Endodermal cell (in vitro differentiated cells): Measurements from ENCODE around the gene ACACA. TPM values are rescaled to one million over a fixed set of nuclear protein-coding genes. Genes with fewer than 3 reads are reported as not detected.

Experiments used
- DNase-seq: peaks from one replicate; pipeline ENCODE4 v3.0.0-alpha.2; 2017
- H3K27ac ChIP-seq: 2 replicates; pipeline ENCODE4 v1.5.1; 2013; ENCODE audit warnings: mild to moderate bottlenecking, low read depth, low read length, moderate library complexity
- H3K27me3 ChIP-seq: 2 replicates; pipeline ENCODE4 v1.6.1; 2013; ENCODE audit warnings: mild to moderate bottlenecking, low read length, moderate library complexity; ENCODE audit not compliant: insufficient read depth, control insufficient read depth, poor library complexity, severe bottlenecking
- H3K36me3 ChIP-seq: 2 replicates; pipeline ENCODE4 v1.7.0; 2013; ENCODE audit warnings: mild to moderate bottlenecking, low read length, moderate library complexity; ENCODE audit not compliant: control insufficient read depth, insufficient read depth
- H3K4me1 ChIP-seq: one replicate; pipeline ENCODE4 v1.7.0; 2013; ENCODE audit warnings: low read length; ENCODE audit not compliant: control insufficient read depth, insufficient read depth
- H3K4me3 ChIP-seq: 2 replicates; pipeline ENCODE4 v1.5.1; 2013; ENCODE audit warnings: mild to moderate bottlenecking, low read length, moderate library complexity
- H3K9ac ChIP-seq: 2 replicates; pipeline ENCODE4 v1.6.1; 2013; ENCODE audit warnings: mild to moderate bottlenecking, low read length, moderate library complexity; ENCODE audit not compliant: poor library complexity, severe bottlenecking; ENCODE audit errors: extremely low read depth
- H3K9me3 ChIP-seq: 2 replicates; pipeline ENCODE4 v1.6.1; 2013; ENCODE audit warnings: mild to moderate bottlenecking, low read length, moderate library complexity; ENCODE audit not compliant: control insufficient read depth
- H3K27ac Mint-ChIP-seq: 2 replicates; pipeline ENCODE4 v1.8.0; 2020; ENCODE audit warnings: mixed read lengths
- H3K27me3 Mint-ChIP-seq: 2 replicates; pipeline ENCODE4 v1.8.0; 2021; ENCODE audit warnings: mild to moderate bottlenecking, mixed read lengths; ENCODE audit not compliant: insufficient read depth
- H3K36me3 Mint-ChIP-seq: 2 replicates; pipeline ENCODE4 v1.8.0; 2020; ENCODE audit warnings: low read depth, mixed read lengths
- H3K4me1 Mint-ChIP-seq: 2 replicates; pipeline ENCODE4 v1.8.0; 2020; ENCODE audit warnings: mixed read lengths
- H3K4me3 Mint-ChIP-seq: 2 replicates; pipeline ENCODE4 v1.8.0; 2020; ENCODE audit warnings: mild to moderate bottlenecking, moderate library complexity, mixed read lengths
- H3K9me3 Mint-ChIP-seq: 2 replicates; pipeline ENCODE4 v1.8.0; 2020; ENCODE audit warnings: mild to moderate bottlenecking, mixed read lengths
- CTCF ChIP-seq: fragments of 200-600 bp; sonication (generic); conservative IDR thresholded peaks from 2 replicates; pipeline ENCODE4 v1.5.0; 2021; ENCODE audit warnings: antibody characterized with exemption, mild to moderate bottlenecking
- WGBS, 2 experiments: methylation state at CpG; one replicate each; pipeline versions ENCODE4 v1.1.5 to v1.1.7; 2013; ENCODE audit warnings: missing lambda C conversion rate in 2 of 2, mixed read lengths in 1 of 2; ENCODE audit not compliant: insufficient coverage in 1 of 2, insufficient read length in 1 of 2; 5-methylcytosine and 5-hydroxymethylcytosine counted together
- total RNA-seq, 2 donors: library from RNA; stranded (reverse); fragmentation: NEBNext Ultra II Directional in 1 of 2; extraction: Animal tissue kit (Norgen Biotek cat#: 25700) in 1 of 2; gene quantifications; 2 replicates in 1 of 2; 3 replicates in 1 of 2; pipeline ENCODE4 v1.2.1, GENCODE V29; 2021

The ACACA gene
- total RNA-seq, 2 donors from 2014 or later: 66.7 to 68.6 TPM

GRCh38 chr17:37179893-37180292 is 226.7 kb downstream of the ACACA start:
- no peaks in the 10 kb centered on the region for H3K27me3 Mint-ChIP-seq
- Histone ChIP-seq H3K9ac (no peak overlapping the region), H3K4me1 (no peaks in the 10 kb centered on the region), H3K4me3 (no peak overlapping the region), H3K36me3 (peaks cover 64% of the 10 kb centered on the region), H3K27me3 (no peaks in the 10 kb centered on the region), H3K9me3 (no peaks in the 10 kb centered on the region), H3K27ac (no peak overlapping the region)
- H3K27ac Mint-ChIP-seq: no peak overlapping the region
- WGBS, 2 experiments: 100% methylated on average over 1 of the region's 1 CpG
- no peaks in the 10 kb centered on the region for H3K9me3 Mint-ChIP-seq
- no peaks in the 10 kb centered on the region for H3K4me1 Mint-ChIP-seq
- no peak for DNase-seq
- no peak for TF ChIP-seq CTCF
- peaks cover 29% of the 10 kb centered on the region for H3K36me3 Mint-ChIP-seq
- no peak overlapping the region for H3K4me3 Mint-ChIP-seq

GRCh38 chr17:37177254-37177870 is 229.3 kb downstream of the ACACA start:
- no peak overlapping the region for H3K27ac Mint-ChIP-seq
- H3K36me3 ChIP-seq: peaks cover 56% of the 10 kb centered on the region
- peak overlapping the region; percentile 27 for H3K27ac ChIP-seq
- no peak for DNase-seq
- no peak overlapping the region for H3K9ac ChIP-seq
- peaks cover 21% of the 10 kb centered on the region for H3K36me3 Mint-ChIP-seq
- peaks cover 2% of the 10 kb centered on the region for H3K4me1 Mint-ChIP-seq
- no peaks in the 10 kb centered on the region for H3K9me3 ChIP-seq
- H3K27me3 ChIP-seq: no peaks in the 10 kb centered on the region
- no peak overlapping the region for H3K4me3 ChIP-seq
- H3K4me3 Mint-ChIP-seq: no peak overlapping the region
- H3K4me1 ChIP-seq: no peaks in the 10 kb centered on the region
- 89 to 95% methylated on average over 2 to 5 of the region's 5 CpGs for WGBS, 2 experiments
- H3K9me3 Mint-ChIP-seq: no peaks in the 10 kb centered on the region
- no peaks in the 10 kb centered on the region for H3K27me3 Mint-ChIP-seq
- no peak for TF ChIP-seq CTCF

GRCh38 chr17:37176723-37177122 is 229.9 kb downstream of the ACACA start:
- no peak for DNase-seq
- Mint-ChIP-seq H3K4me1 (peaks cover 2% of the 10 kb centered on the region), H3K4me3 (no peak overlapping the region), H3K27ac (no peak overlapping the region), H3K36me3 (peaks cover 21% of the 10 kb centered on the region), H3K27me3 (no peaks in the 10 kb centered on the region), H3K9me3 (no peaks in the 10 kb centered on the region)
- no peaks in the 10 kb centered on the region for H3K4me1 ChIP-seq
- H3K9ac ChIP-seq: no peak overlapping the region
- TF ChIP-seq CTCF: no peak
- H3K27ac ChIP-seq: no peak overlapping the region
- no peaks in the 10 kb centered on the region for H3K9me3 ChIP-seq
- no peak overlapping the region for H3K4me3 ChIP-seq
- no peaks in the 10 kb centered on the region for H3K27me3 ChIP-seq
- peaks cover 56% of the 10 kb centered on the region for H3K36me3 ChIP-seq
